Measurements from ENCODE around the gene ABCE1.

Gene ABCE1

GRCh38 chr4:145176641-145177432 is 78.7 kb downstream of the ABCE1 start:
- WGBS, 2 experiments (ENCODE audit: insufficient coverage in 2 of 2) = 92 to 97% methylated on average over 5 to 6 of the region's 9 CpGs
- H3K4me3 ChIP-seq (ENCODE audit: extremely low read depth, insufficient read depth, low read length, poor library complexity, severe bottlenecking) = peak overlapping the region; percentile 70
- H3K27ac ChIP-seq (ENCODE audit: low read depth, low read length, severe bottlenecking) = no peak overlapping the region
- H3K4me1 ChIP-seq (ENCODE audit: control insufficient read depth, insufficient read depth, low read length, poor library complexity, severe bottlenecking) = peaks cover 9% of the 10 kb centered on the region
- H3K36me3 ChIP-seq (ENCODE audit: control insufficient read depth, insufficient read depth, low read length) = peaks cover 33% of the 10 kb centered on the region
- no peaks in the 10 kb centered on the region for H3K9me3 ChIP-seq (ENCODE audit: control insufficient read depth, low read length)

GRCh38 chr4:145177511-145177905 is 79.4 kb downstream of the ABCE1 start:
- Histone ChIP-seq H3K4me3 (ENCODE audit: extremely low read depth, insufficient read depth, low read length, poor library complexity, severe bottlenecking) (peak overlapping the region; percentile 70), H3K36me3 (ENCODE audit: control insufficient read depth, insufficient read depth, low read length) (peaks cover 28% of the 10 kb centered on the region), H3K4me1 (ENCODE audit: control insufficient read depth, insufficient read depth, low read length, poor library complexity, severe bottlenecking) (peaks cover 9% of the 10 kb centered on the region), H3K9me3 (ENCODE audit: control insufficient read depth, low read length) (no peaks in the 10 kb centered on the region), H3K27ac (ENCODE audit: low read depth, low read length, severe bottlenecking) (peak overlapping the region; percentile 74)
- no CpG with 5 or more reads among the region's 4 CpGs for WGBS, 2 experiments (ENCODE audit: insufficient coverage in 2 of 2)

GRCh38 chr4:145177906-145178538 is 79.9 kb downstream of the ABCE1 start:
- 14 to 15% methylated on average over 2 to 5 of the region's 9 CpGs for WGBS, 2 experiments (ENCODE audit: insufficient coverage in 2 of 2)

GRCh38 chr4:145178740-145179280 is 80.7 kb downstream of the ABCE1 start:
- WGBS, 2 experiments (ENCODE audit: insufficient coverage in 2 of 2) = 0% methylated on average over 1 of the region's 5 CpGs; no CpG with 5 or more reads in 1 of the 2 experiments
- no peak overlapping the region for H3K27ac ChIP-seq (ENCODE audit: low read depth, low read length, severe bottlenecking)
- peaks cover 9% of the 10 kb centered on the region for H3K4me1 ChIP-seq (ENCODE audit: control insufficient read depth, insufficient read depth, low read length, poor library complexity, severe bottlenecking)
- peak overlapping the region; percentile 70 for H3K4me3 ChIP-seq (ENCODE audit: extremely low read depth, insufficient read depth, low read length, poor library complexity, severe bottlenecking)
- H3K36me3 ChIP-seq (ENCODE audit: control insufficient read depth, insufficient read depth, low read length) = peaks cover 15% of the 10 kb centered on the region
- no peaks in the 10 kb centered on the region for H3K9me3 ChIP-seq (ENCODE audit: control insufficient read depth, low read length)

More at GRCh38 chr4:145177906-145178538, 79.9 kb downstream of the ABCE1 start:
- H3K9me3 ChIP-seq (ENCODE audit: control insufficient read depth, low read length) = no peaks in the 10 kb centered on the region
- peaks cover 9% of the 10 kb centered on the region for H3K4me1 ChIP-seq (ENCODE audit: control insufficient read depth, insufficient read depth, low read length, poor library complexity, severe bottlenecking)
- H3K27ac ChIP-seq (ENCODE audit: low read depth, low read length, severe bottlenecking) = peak overlapping the region; percentile 74
- H3K4me3 ChIP-seq (ENCODE audit: extremely low read depth, insufficient read depth, low read length, poor library complexity, severe bottlenecking) = peak overlapping the region; percentile 70
- peaks cover 23% of the 10 kb centered on the region for H3K36me3 ChIP-seq (ENCODE audit: control insufficient read depth, insufficient read depth, low read length)
